Measurements from ENCODE around the gene LRRN1. TPM values are rescaled to one million over a fixed set of nuclear protein-coding genes. Genes with fewer than 3 reads are reported as not detected.
"Not testable (repeated sequence)": the region's sequence is repeated elsewhere in the genome, so short reads cannot be mapped to it uniquely, and the experiment has no call there.

LRRN1 gene
- total RNA-seq, 3 donors from 2014 or later = 0.32 to 18.9 (median 4.3) TPM

DNA sequence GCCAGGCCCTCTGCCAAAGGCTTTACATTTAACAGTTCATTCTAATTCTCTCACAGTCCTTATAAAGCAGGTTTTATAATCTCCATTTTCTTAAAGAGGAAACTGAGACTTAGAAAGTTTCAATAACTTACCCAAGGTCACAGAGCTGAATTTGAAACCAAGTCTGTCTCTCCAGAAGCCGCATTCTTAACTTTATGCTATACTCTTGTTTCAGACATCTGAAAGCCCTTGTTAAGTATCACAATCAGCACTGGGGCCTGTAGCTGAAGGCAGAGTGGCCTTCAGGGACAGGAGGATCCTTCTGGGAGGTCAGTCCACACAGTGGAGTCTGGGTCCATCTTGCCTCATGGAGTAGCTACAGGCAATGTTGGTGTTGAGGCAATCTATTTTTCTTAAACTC lies 27.9 kb downstream of the LRRN1 start:
- intact Hi-C loops (cut with DNase I; ENCODE audit: low total_unique reads) = no loop called here

DNA sequence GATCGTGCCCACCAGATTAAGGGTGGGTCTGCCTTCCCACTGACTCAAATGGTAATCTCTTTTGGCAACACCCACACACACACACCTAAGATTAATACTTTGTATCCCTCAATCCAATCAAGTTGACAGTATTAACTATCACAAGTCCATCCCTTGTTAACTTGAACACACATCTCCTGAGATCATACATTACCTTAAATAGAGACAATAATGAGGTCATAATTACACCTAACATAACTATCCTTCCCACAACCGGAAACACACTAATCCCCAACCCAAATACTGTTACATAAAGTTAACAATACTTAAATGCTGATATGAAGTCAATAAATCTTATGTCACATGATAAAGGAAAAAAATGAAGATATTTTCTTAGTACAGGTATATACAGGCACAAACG lies 29.2 kb downstream of the LRRN1 start:
- peaks cover 11 to 12% of the 10 kb centered on the region in 2 donors for H3K9me3 ChIP-seq
- H3K27ac ChIP-seq; H3K4me1 ChIP-seq; intact Hi-C loops (cut with DNase I; ENCODE audit: low total_unique reads); DNase-seq (ENCODE audit: low spot score in 2 of 2); H3K36me3 ChIP-seq; H3K27me3 ChIP-seq; H3K4me3 ChIP-seq: not testable (repeated sequence)

More for the DNA sequence above, 27.9 kb downstream of the LRRN1 start:
- Histone ChIP-seq H3K27me3 (no peaks in the 10 kb centered on the region), H3K36me3 (no peaks in the 10 kb centered on the region), H3K9me3 (no peaks in the 10 kb centered on the region), H3K27ac (no peak overlapping the region), H3K4me3 (no peak overlapping the region), H3K4me1 (no peaks in the 10 kb centered on the region)
- DNase-seq (ENCODE audit: low spot score in 2 of 2) = no peak
- no peak for TF ChIP-seq POLR2A (IDR thresholded peaks at IDR 0.05)
- TF ChIP-seq, protein P1, sequence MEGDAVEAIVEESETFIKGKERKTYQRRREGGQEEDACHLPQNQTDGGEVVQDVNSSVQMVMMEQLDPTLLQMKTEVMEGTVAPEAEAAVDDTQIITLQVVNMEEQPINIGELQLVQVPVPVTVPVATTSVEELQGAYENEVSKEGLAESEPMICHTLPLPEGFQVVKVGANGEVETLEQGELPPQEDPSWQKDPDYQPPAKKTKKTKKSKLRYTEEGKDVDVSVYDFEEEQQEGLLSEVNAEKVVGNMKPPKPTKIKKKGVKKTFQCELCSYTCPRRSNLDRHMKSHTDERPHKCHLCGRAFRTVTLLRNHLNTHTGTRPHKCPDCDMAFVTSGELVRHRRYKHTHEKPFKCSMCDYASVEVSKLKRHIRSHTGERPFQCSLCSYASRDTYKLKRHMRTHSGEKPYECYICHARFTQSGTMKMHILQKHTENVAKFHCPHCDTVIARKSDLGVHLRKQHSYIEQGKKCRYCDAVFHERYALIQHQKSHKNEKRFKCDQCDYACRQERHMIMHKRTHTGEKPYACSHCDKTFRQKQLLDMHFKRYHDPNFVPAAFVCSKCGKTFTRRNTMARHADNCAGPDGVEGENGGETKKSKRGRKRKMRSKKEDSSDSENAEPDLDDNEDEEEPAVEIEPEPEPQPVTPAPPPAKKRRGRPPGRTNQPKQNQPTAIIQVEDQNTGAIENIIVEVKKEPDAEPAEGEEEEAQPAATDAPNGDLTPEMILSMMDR (IDR thresholded peaks at IDR 0.05) = no peak
- TF ChIP-seq POLR2AphosphoS5 (IDR thresholded peaks at IDR 0.05) = no peak

DNA sequence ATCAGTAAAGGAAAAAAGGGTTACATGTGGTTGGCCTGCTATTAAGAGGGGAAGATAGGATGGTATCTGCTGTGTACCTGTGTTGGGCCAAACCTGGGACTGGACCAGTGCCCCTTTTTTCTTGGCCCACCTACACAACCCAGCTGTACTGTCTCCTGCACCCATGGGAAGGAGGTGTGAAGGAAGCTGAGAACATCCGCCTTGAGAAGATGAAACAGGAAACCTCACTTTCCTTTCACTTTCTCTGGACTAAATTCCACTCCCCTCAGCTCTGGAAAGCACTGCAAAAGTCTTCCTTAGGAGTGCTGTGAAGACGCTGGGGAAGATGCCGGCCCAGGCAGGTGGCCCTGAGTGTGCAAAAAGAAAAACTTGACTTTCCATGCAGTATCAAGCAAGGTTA lies 37.6 kb downstream of the LRRN1 start:
- H3K27me3 ChIP-seq = no peaks in the 10 kb centered on the region
- no peak overlapping the region for H3K4me3 ChIP-seq
- H3K9me3 ChIP-seq = peaks cover 17 to 24% of the 10 kb centered on the region in 2 donors
- no peak overlapping the region for H3K27ac ChIP-seq
- DNase-seq (ENCODE audit: low spot score in 2 of 2) = no peak
- no peaks in the 10 kb centered on the region for H3K4me1 ChIP-seq
- intact Hi-C loops (cut with DNase I; ENCODE audit: low total_unique reads) = no loop called here
- TF ChIP-seq POLR2AphosphoS5 (IDR thresholded peaks at IDR 0.05) (no peak), POLR2A (IDR thresholded peaks at IDR 0.05) (no peak)
- TF ChIP-seq, protein P1 (IDR thresholded peaks at IDR 0.05) = no peak
- H3K36me3 ChIP-seq = no peaks in the 10 kb centered on the region

DNA sequence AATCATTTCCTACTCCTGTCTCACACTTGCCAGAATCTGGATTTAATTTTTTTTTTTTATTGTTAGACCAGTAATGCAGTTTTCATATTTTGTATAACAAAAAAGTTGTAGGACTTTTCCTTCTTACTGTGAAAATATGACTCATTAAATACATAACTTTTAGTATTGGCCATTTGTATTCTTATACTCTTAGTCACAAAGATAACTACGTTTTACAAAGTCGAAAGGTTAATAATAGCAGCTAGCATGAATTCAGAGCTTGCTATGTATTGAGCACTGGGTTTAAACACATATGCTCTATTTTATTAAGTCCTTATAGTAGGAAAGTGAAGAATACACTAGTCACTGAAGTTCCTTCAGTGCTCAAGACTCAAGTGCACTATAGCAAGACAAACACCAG lies 43.1 kb downstream of the LRRN1 start:
- Histone ChIP-seq H3K36me3 (no peaks in the 10 kb centered on the region), H3K4me1 (no peaks in the 10 kb centered on the region), H3K27ac (no peak overlapping the region), H3K9me3 (peaks cover 5 to 12% of the 10 kb centered on the region in 2 donors), H3K4me3 (no peak overlapping the region), H3K27me3 (no peaks in the 10 kb centered on the region)
- intact Hi-C loops (cut with DNase I; ENCODE audit: low total_unique reads) = no loop called here
- TF ChIP-seq POLR2A (IDR thresholded peaks at IDR 0.05) = no peak
- TF ChIP-seq, protein P1 (IDR thresholded peaks at IDR 0.05) = no peak
- TF ChIP-seq POLR2AphosphoS5 (IDR thresholded peaks at IDR 0.05) = no peak
- no peak for DNase-seq (ENCODE audit: low spot score in 2 of 2)

DNA sequence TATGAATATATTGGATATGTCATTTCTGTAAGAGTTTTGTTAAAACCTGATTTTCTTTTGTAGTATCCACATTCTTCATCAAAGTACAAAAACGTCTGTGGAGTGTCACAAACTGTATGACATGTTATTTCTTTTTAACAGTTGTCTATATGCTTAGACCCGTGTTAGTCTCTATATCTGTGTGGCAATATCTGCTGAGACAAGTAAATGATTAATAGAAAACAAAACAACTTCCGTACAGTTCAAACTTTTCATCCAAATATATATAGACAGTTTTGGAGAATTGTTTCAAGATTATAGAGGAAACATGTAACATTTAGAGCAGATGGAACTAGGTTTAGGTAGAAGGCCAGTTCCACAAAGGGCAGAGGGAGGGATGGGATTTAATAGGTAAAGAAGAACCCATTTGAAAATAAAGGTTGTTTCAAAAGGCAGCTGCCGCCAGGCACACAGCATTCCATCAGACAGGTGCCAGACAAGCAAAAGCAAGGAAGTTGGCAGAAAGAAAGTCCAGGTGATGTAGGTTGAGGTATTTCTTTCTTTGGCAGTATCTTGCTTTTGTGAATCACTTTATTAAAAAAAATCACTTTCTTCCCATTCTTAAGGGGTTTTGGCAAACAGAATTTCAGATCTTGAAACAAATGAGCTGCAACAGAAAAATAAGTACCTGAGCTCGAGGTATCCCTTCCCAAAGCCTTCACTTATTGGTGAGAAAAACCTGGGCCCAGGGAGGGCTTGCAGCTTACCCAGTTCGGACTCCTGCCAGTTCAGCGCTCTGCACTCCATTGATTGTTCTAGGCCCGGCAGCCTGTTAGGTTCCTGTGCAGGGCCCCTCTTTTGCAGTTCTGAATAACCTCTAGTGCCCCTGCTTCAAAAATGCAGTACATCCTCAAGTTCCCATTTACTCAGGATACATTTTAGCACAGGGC lies 49.0 kb downstream of the LRRN1 start:
- H3K4me3 ChIP-seq = no peak overlapping the region
- intact Hi-C loops (cut with DNase I; ENCODE audit: low total_unique reads) = no loop called here
- H3K9me3 ChIP-seq = no peaks in the 10 kb centered on the region
- TF ChIP-seq, protein P1 (IDR thresholded peaks at IDR 0.05) = no peak
- TF ChIP-seq POLR2AphosphoS5 (IDR thresholded peaks at IDR 0.05) = no peak
- no peak for TF ChIP-seq POLR2A (IDR thresholded peaks at IDR 0.05)
- no peaks in the 10 kb centered on the region for H3K36me3 ChIP-seq
- no peaks in the 10 kb centered on the region for H3K4me1 ChIP-seq
- no peak overlapping the region for H3K27ac ChIP-seq
- peak in 1 of 2 donors; percentile 20 for DNase-seq (ENCODE audit: low spot score in 2 of 2)
- no peaks in the 10 kb centered on the region for H3K27me3 ChIP-seq
